H9 (cell line): ENCODE data around the gene DPY19L3. TPM values are rescaled to one million over a fixed set of nuclear protein-coding genes. Genes with fewer than 3 reads are reported as not detected.

Experiments
- DNase-seq: peaks from one replicate; pipeline ENCODE4 v3.0.0-alpha.2; 2017
- H2AFZ ChIP-seq: one replicate; pipeline ENCODE4 v1.6.1; 2013; ENCODE audit warnings: mild to moderate bottlenecking, low read length, control low read depth, moderate library complexity
- H2AK5ac ChIP-seq: 2 replicates; pipeline ENCODE4 v1.6.1; 2013; ENCODE audit warnings: low read length, control low read depth, mixed read lengths; ENCODE audit not compliant: insufficient read length
- H2BK120ac ChIP-seq: one replicate; pipeline ENCODE4 v1.6.1; 2013; ENCODE audit warnings: low read depth, mild to moderate bottlenecking, low read length, control low read depth, inconsistent platforms; ENCODE audit not compliant: poor library complexity, severe bottlenecking
- H2BK12ac ChIP-seq: 2 replicates; pipeline ENCODE4 v1.6.1; 2013; ENCODE audit warnings: low read length, control low read depth, mixed read lengths, low read depth; ENCODE audit not compliant: insufficient read length
- H2BK15ac ChIP-seq: 2 replicates; pipeline ENCODE4 v1.6.1; 2013; ENCODE audit warnings: low read depth, low read length, control low read depth
- H2BK20ac ChIP-seq: one replicate; pipeline ENCODE4 v1.6.1; 2013; ENCODE audit warnings: low read depth, mild to moderate bottlenecking, low read length, control low read depth, inconsistent platforms; ENCODE audit not compliant: poor library complexity, severe bottlenecking
- H2BK5ac ChIP-seq: 2 replicates; pipeline ENCODE4 v1.6.1; 2013; ENCODE audit warnings: low read length, control low read depth, mixed read lengths; ENCODE audit not compliant: insufficient read length
- H3K14ac ChIP-seq: 2 replicates; pipeline ENCODE4 v1.6.1; 2013; ENCODE audit warnings: low read length, control low read depth; ENCODE audit not compliant: insufficient read depth
- H3K18ac ChIP-seq: 2 replicates; pipeline ENCODE4 v1.6.1; 2013; ENCODE audit warnings: low read depth, mild to moderate bottlenecking, mixed read lengths, low read length, control low read depth; ENCODE audit not compliant: insufficient read length
- H3K23ac ChIP-seq: 2 replicates; pipeline ENCODE4 v1.6.1; 2013; ENCODE audit warnings: low read length, control low read depth, mixed read lengths, low read depth; ENCODE audit not compliant: insufficient read length
- H3K23me2 ChIP-seq: 2 replicates; pipeline ENCODE4 v1.6.1; 2013; ENCODE audit warnings: low read depth, mild to moderate bottlenecking, mixed read lengths, low read length, control low read depth; ENCODE audit not compliant: insufficient read length, poor library complexity, severe bottlenecking
- H3K27ac ChIP-seq: 2 replicates; pipeline ENCODE4 v1.5.1; 2013; ENCODE audit warnings: low read length, control low read depth, mixed read lengths, low read depth; ENCODE audit not compliant: insufficient read length
- H3K27me3 ChIP-seq: 2 replicates; pipeline ENCODE4 v1.6.1; 2013; ENCODE audit warnings: low read length, control low read depth, inconsistent platforms; ENCODE audit not compliant: insufficient read depth
- H3K4ac ChIP-seq: 2 replicates; pipeline ENCODE4 v1.6.1; 2013; ENCODE audit warnings: low read depth, mild to moderate bottlenecking, control low read depth, inconsistent platforms, low read length, moderate library complexity
- H3K4me1 ChIP-seq: 2 replicates; pipeline ENCODE4 v1.6.1; 2013; ENCODE audit warnings: low read length, control low read depth, inconsistent platforms; ENCODE audit not compliant: insufficient read depth
- H3K4me2 ChIP-seq: 2 replicates; pipeline ENCODE4 v1.6.1; 2013; ENCODE audit warnings: low read length, control low read depth, mixed read lengths; ENCODE audit not compliant: insufficient read length, insufficient read depth
- H3K56ac ChIP-seq: 2 replicates; pipeline ENCODE4 v1.6.1; 2013; ENCODE audit warnings: low read depth, mild to moderate bottlenecking, mixed read lengths, low read length, control low read depth; ENCODE audit not compliant: insufficient read length
- H3K79me1 ChIP-seq: 2 replicates; pipeline ENCODE4 v1.6.1; 2013; ENCODE audit warnings: low read depth, mild to moderate bottlenecking, moderate library complexity, low read length, control low read depth, inconsistent platforms; ENCODE audit not compliant: insufficient read depth, poor library complexity, severe bottlenecking
- H3K79me2 ChIP-seq: 2 replicates; pipeline ENCODE4 v1.6.1; 2013; ENCODE audit warnings: low read length, control low read depth, inconsistent platforms; ENCODE audit not compliant: insufficient read depth
- H3K9ac ChIP-seq: 2 replicates; pipeline ENCODE4 v1.6.1; 2013; ENCODE audit warnings: low read length, control low read depth, mixed read lengths; ENCODE audit not compliant: insufficient read length; ENCODE audit errors: extremely low read depth
- H3K9me3 ChIP-seq: one replicate; pipeline ENCODE4 v1.6.1; 2013; ENCODE audit warnings: low read depth, low read length, inconsistent platforms; ENCODE audit not compliant: control insufficient read depth
- H3T11ph ChIP-seq: one replicate; pipeline ENCODE4 v1.6.1; 2013; ENCODE audit warnings: mild to moderate bottlenecking, low read length, control low read depth, inconsistent platforms
- H4K20me1 ChIP-seq: one replicate; pipeline ENCODE4 v1.6.1; 2013; ENCODE audit not compliant: control insufficient read depth, insufficient read length, insufficient read depth
- H4K5ac ChIP-seq: 2 replicates; pipeline ENCODE4 v1.6.1; 2013; ENCODE audit warnings: low read depth, mild to moderate bottlenecking, mixed read lengths, low read length, control low read depth; ENCODE audit not compliant: insufficient read length
- H4K8ac ChIP-seq: replicated peaks from 2 replicates; pipeline ENCODE4 v1.6.1; 2013; ENCODE audit warnings: low read length, control low read depth, mixed read lengths, low read depth; ENCODE audit not compliant: insufficient read length
- H4K91ac ChIP-seq: 2 replicates; pipeline ENCODE4 v1.6.1; 2013; ENCODE audit warnings: low read depth, mild to moderate bottlenecking, moderate library complexity, mixed read lengths, low read length, control low read depth; ENCODE audit not compliant: insufficient read length
- H3K27ac Mint-ChIP-seq, 3 experiments: 2 replicates in 2 of 3; 3 replicates in 1 of 3; pipeline ENCODE4 v1.8.0; 2020 to 2021; ENCODE audit warnings: mixed read lengths in 3 of 3, mild to moderate bottlenecking in 1 of 3, moderate library complexity in 1 of 3
- H3K27me3 Mint-ChIP-seq: 2 replicates; pipeline ENCODE4 v1.8.0; 2021; ENCODE audit warnings: low read depth, mild to moderate bottlenecking, moderate library complexity, mixed read lengths
- H3K36me3 Mint-ChIP-seq, 3 experiments: 2 replicates in 2 of 3; 3 replicates in 1 of 3; pipeline ENCODE4 v1.8.0; 2020 to 2021; ENCODE audit warnings: low read depth in 3 of 3, mixed read lengths in 3 of 3; ENCODE audit not compliant: insufficient read depth in 1 of 3
- H3K4me1 Mint-ChIP-seq, 2 experiments: 2 replicates each; pipeline ENCODE4 v1.8.0; 2020; ENCODE audit warnings: mixed read lengths in 2 of 2
- H3K4me3 Mint-ChIP-seq, 2 experiments: 2 replicates in 1 of 2; 3 replicates in 1 of 2; pipeline ENCODE4 v1.8.0; 2020 to 2021; ENCODE audit warnings: mild to moderate bottlenecking in 2 of 2, mixed read lengths in 2 of 2, moderate library complexity in 1 of 2
- H3K9me3 Mint-ChIP-seq, 2 experiments: 2 replicates in 1 of 2; 3 replicates in 1 of 2; pipeline ENCODE4 v1.8.0; 2020; ENCODE audit warnings: mild to moderate bottlenecking in 2 of 2, mixed read lengths in 2 of 2, moderate library complexity in 1 of 2
- CTCF ChIP-seq: fragments of 200-600 bp; sonication (generic); conservative IDR thresholded peaks from 3 replicates; pipeline ENCODE4 v1.8.0; 2021; ENCODE audit warnings: antibody characterized with exemption, mild to moderate bottlenecking
- WGBS: extraction: QIAGEN DNeasy Blood & Tissue Kit; methylation state at CpG from one replicate; pipeline ENCODE4 v1.1.7; 2013; ENCODE audit warnings: missing lambda C conversion rate, low lambda C conversion rate, mixed read lengths; ENCODE audit not compliant: insufficient read length; ENCODE audit errors: extremely low coverage; 5-methylcytosine and 5-hydroxymethylcytosine counted together
- total RNA-seq: library from RNA; stranded (reverse); gene quantifications from 2 replicates; pipeline ENCODE4 v1.2.1, GENCODE V29; 2021

Gene DPY19L3
- total RNA-seq, 1 experiment from 2014 or later: 54.5 TPM

GRCh38 chr19:32437096-32437495, 31.5 kb downstream of the DPY19L3 start:
- no peaks in the 10 kb centered on the region for H3K4me1 ChIP-seq
- no peak overlapping the region for H3K56ac ChIP-seq
- H3K4ac ChIP-seq: no peak overlapping the region
- Mint-ChIP-seq H3K36me3 (peaks cover 3 to 52% (median 8%) of the 10 kb centered on the region in 3 experiments; a peak in 6 of 7 replicates), H3K4me1 (no peaks in the 10 kb centered on the region), H3K27me3 (no peaks in the 10 kb centered on the region), H3K27ac (no peak overlapping the region), H3K4me3 (no peak overlapping the region), H3K9me3 (no peaks in the 10 kb centered on the region)
- no peaks in the 10 kb centered on the region for H4K20me1 ChIP-seq
- H3K23me2 ChIP-seq: no peaks in the 10 kb centered on the region
- no peaks in the 10 kb centered on the region for H3K9me3 ChIP-seq
- H3K27me3 ChIP-seq: no peaks in the 10 kb centered on the region
- H2BK20ac ChIP-seq: no peak overlapping the region
- no peak overlapping the region for H3K18ac ChIP-seq
- H3K23ac ChIP-seq: no peak overlapping the region
- H3K79me1 ChIP-seq: no peaks in the 10 kb centered on the region
- no peak overlapping the region for H3T11ph ChIP-seq
- H3K9ac ChIP-seq: no peak overlapping the region
- no peak for DNase-seq
- no peak overlapping the region for H2BK15ac ChIP-seq
- no CpG with 5 or more reads among the region's 1 CpG for WGBS
- TF ChIP-seq CTCF: no peak
- H3K14ac ChIP-seq: no peak overlapping the region
- H2BK120ac ChIP-seq: no peak overlapping the region
- H2BK5ac ChIP-seq: no peak overlapping the region
- H2AFZ ChIP-seq: no peak overlapping the region
- H3K4me2 ChIP-seq: no peak overlapping the region
- no peak overlapping the region for H4K5ac ChIP-seq
- no peak overlapping the region for H2AK5ac ChIP-seq
- no peak overlapping the region for H4K91ac ChIP-seq
- no peak overlapping the region for H4K8ac ChIP-seq
- H2BK12ac ChIP-seq: no peak overlapping the region
- H3K27ac ChIP-seq: no peak overlapping the region
- H3K79me2 ChIP-seq: no peaks in the 10 kb centered on the region
